Activated CD4-positive, alpha-beta T cell treated with anti-CD3 and anti-CD28 coated beads for 1 hour (primary cell): ENCODE data around the gene LMO2.

ENCODE experiments used
- DNase-seq: peaks from one replicate; pipeline ENCODE4 v3.0.0-alpha.2; 2020

The LMO2 gene

GRCh38 chr11:33885338-33886005 lies 6.4 kb downstream of the LMO2 start:
- no peak for DNase-seq

GRCh38 chr11:33884601-33885000 lies 7.3 kb downstream of the LMO2 start:
- DNase-seq: no peak

GRCh38 chr11:33884035-33884434 lies 7.8 kb downstream of the LMO2 start:
- DNase-seq: no peak

GRCh38 chr11:33881651-33882503 lies 10.0 kb downstream of the LMO2 start:
- no peak for DNase-seq

GRCh38 chr11:33880979-33881378 lies 10.9 kb downstream of the LMO2 start:
- no peak for DNase-seq

GRCh38 chr11:33879375-33879774 lies 12.5 kb downstream of the LMO2 start:
- DNase-seq: no peak

GRCh38 chr11:33877038-33877437 lies 14.8 kb downstream of the LMO2 start:
- no peak for DNase-seq

- DNase-seq: no peak
Observed at GRCh38 chr11:33875621-33876294, 16.1 kb downstream of the LMO2 start.

- no peak for DNase-seq
Observed at GRCh38 chr11:33874910-33875490, 16.9 kb downstream of the LMO2 start.

- no peak for DNase-seq
Observed at GRCh38 chr11:33874433-33874832, 17.4 kb downstream of the LMO2 start.

- DNase-seq: no peak
Observed at GRCh38 chr11:33869481-33870422, 22.1 kb downstream of the LMO2 start.

- no peak for DNase-seq
Observed at GRCh38 chr11:33868647-33869461, 23.0 kb downstream of the LMO2 start.

- no peak for DNase-seq
Observed at GRCh38 chr11:33867996-33868646, 23.8 kb downstream of the LMO2 start.

- DNase-seq: no peak
Observed at GRCh38 chr11:33867561-33867960, 24.3 kb downstream of the LMO2 start.

GRCh38 chr11:33866936-33867335 lies 24.9 kb downstream of the LMO2 start:
- no peak for DNase-seq

GRCh38 chr11:33864479-33864878 lies 27.4 kb downstream of the LMO2 start:
- no peak for DNase-seq

GRCh38 chr11:33863418-33864172 lies 28.3 kb downstream of the LMO2 start:
- DNase-seq: no peak

- DNase-seq: no peak
Observed at GRCh38 chr11:33861941-33862589, 29.8 kb downstream of the LMO2 start.

- no peak for DNase-seq
Observed at GRCh38 chr11:33861386-33861785, 30.5 kb downstream of the LMO2 start.
